ENCODE measurements around the gene GFER. TPM values are rescaled to one million over a fixed set of nuclear protein-coding genes. Genes with fewer than 3 reads are reported as not detected.

The GFER gene
- total and polyA plus RNA-seq, 9 of the 15 experiments (the other 6 are each of a cell fraction or from before 2014, with no cell fraction given), result 4.3 to 53.7 (median 19.8) TPM

DNA sequence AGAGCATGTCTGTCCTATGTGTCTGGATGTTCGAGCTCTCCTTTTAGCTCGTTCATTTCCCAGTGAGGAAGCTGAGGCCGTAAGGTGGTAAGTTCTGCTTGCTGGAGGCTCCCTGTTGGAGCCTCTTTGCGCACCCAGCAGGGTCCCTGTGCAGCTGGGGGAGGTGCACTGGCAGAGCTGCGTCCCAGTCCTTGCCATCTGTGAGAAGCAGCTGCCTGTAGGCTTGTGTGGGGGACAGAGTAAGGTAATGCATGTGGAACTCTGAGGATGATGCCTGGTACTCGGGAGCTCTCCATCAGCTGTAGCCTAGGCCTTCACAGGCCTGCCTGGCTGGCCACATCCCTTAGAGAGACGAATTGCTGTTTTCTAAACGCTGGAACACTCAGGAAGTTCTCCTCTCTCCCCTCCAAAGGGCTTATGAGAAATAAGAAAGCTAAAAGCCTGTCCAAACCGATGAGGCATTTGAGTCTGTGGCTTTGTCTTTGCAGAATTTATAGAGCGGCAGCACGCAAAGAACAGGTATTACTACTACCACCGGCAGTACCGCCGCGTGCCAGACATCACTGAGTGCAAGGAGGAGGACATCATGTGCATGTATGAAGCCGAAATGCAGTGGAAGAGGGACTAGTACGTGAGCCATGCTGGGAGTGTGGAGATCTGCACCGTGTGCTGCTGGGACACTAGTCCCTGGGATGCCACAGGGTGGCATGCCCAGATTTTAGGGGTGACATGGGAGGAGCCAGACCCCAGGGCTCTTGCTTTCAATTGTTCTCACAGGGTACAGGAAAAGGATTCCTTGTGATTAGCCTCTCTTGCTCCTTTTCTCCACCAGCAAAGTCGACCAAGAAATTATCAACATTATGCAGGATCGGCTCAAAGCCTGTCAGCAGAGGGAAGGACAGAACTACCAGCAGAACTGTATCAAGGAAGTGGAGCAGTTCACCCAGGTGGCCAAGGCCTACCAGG is 23.0 kb upstream of the GFER start (continued):
- TF ChIP-seq, protein P1, sequence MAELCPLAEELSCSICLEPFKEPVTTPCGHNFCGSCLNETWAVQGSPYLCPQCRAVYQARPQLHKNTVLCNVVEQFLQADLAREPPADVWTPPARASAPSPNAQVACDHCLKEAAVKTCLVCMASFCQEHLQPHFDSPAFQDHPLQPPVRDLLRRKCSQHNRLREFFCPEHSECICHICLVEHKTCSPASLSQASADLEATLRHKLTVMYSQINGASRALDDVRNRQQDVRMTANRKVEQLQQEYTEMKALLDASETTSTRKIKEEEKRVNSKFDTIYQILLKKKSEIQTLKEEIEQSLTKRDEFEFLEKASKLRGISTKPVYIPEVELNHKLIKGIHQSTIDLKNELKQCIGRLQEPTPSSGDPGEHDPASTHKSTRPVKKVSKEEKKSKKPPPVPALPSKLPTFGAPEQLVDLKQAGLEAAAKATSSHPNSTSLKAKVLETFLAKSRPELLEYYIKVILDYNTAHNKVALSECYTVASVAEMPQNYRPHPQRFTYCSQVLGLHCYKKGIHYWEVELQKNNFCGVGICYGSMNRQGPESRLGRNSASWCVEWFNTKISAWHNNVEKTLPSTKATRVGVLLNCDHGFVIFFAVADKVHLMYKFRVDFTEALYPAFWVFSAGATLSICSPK (IDR thresholded peaks at IDR 0.05; ENCODE audit: borderline replicate concordance), result no peak
- TF ChIP-seq ILK (tag; IDR thresholded peaks at IDR 0.05; ENCODE audit: borderline replicate concordance, low read depth) (no peak), ELF1 (tag; IDR thresholded peaks at IDR 0.05) (no peak), ZNF184 (CRISPR knock-in tag; IDR thresholded peaks at IDR 0.05) (no peak), ELF4 (CRISPR knock-in tag; IDR thresholded peaks at IDR 0.05) (peak; percentile 69; the same call in 1 of the 2 replicates), XRCC4 (IDR thresholded peaks at IDR 0.05; ENCODE audit: extremely low read depth, insufficient read depth, insufficient read length) (no peak), PYGO2 (tag; IDR thresholded peaks at IDR 0.05) (no peak), SP1 (CRISPR knock-in tag; IDR thresholded peaks at IDR 0.05) (no peak), MBD2 (IDR thresholded peaks at IDR 0.05; ENCODE audit: borderline replicate concordance, low read depth) (peak; percentile 17), ZNF408 (CRISPR knock-in tag; IDR thresholded peaks at IDR 0.05; ENCODE audit: low read depth) (no peak), ZNF175 (CRISPR knock-in tag; IDR thresholded peaks at IDR 0.05; ENCODE audit: low read depth) (no peak), ZKSCAN1 (IDR thresholded peaks at IDR 0.05; ENCODE audit: low read depth, low read length) (no peak), ZNF75A (CRISPR knock-in tag; IDR thresholded peaks at IDR 0.05) (no peak), KHSRP (IDR thresholded peaks at IDR 0.05) (no peak)
- TF ChIP-seq, protein P2, sequence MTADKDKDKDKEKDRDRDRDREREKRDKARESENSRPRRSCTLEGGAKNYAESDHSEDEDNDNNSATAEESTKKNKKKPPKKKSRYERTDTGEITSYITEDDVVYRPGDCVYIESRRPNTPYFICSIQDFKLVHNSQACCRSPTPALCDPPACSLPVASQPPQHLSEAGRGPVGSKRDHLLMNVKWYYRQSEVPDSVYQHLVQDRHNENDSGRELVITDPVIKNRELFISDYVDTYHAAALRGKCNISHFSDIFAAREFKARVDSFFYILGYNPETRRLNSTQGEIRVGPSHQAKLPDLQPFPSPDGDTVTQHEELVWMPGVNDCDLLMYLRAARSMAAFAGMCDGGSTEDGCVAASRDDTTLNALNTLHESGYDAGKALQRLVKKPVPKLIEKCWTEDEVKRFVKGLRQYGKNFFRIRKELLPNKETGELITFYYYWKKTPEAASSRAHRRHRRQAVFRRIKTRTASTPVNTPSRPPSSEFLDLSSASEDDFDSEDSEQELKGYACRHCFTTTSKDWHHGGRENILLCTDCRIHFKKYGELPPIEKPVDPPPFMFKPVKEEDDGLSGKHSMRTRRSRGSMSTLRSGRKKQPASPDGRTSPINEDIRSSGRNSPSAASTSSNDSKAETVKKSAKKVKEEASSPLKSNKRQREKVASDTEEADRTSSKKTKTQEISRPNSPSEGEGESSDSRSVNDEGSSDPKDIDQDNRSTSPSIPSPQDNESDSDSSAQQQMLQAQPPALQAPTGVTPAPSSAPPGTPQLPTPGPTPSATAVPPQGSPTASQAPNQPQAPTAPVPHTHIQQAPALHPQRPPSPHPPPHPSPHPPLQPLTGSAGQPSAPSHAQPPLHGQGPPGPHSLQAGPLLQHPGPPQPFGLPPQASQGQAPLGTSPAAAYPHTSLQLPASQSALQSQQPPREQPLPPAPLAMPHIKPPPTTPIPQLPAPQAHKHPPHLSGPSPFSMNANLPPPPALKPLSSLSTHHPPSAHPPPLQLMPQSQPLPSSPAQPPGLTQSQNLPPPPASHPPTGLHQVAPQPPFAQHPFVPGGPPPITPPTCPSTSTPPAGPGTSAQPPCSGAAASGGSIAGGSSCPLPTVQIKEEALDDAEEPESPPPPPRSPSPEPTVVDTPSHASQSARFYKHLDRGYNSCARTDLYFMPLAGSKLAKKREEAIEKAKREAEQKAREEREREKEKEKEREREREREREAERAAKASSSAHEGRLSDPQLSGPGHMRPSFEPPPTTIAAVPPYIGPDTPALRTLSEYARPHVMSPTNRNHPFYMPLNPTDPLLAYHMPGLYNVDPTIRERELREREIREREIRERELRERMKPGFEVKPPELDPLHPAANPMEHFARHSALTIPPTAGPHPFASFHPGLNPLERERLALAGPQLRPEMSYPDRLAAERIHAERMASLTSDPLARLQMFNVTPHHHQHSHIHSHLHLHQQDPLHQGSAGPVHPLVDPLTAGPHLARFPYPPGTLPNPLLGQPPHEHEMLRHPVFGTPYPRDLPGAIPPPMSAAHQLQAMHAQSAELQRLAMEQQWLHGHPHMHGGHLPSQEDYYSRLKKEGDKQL (CRISPR knock-in tag; IDR thresholded peaks at IDR 0.05; ENCODE audit: borderline replicate concordance), result no peak
